BJ (cell line): ENCODE data around the gene C16orf86. TPM values are rescaled to one million over a fixed set of nuclear protein-coding genes. Genes with fewer than 3 reads are reported as not detected.
A peak's percentile ranks its signal among the peaks of the same experiment; 100 is the strongest.

Experiments
- CTCF ChIA-PET: fragments of 350-600 bp; formaldehyde crosslinking; extraction: SDS; loops from one replicate; lab custom pipeline; 2021; ENCODE audit warnings: antibody characterized with exemption, inconsistent platforms; lab: Yijun Ruan, JAX
- POLR2A ChIA-PET: fragments of 300-600 bp; sonication (Branson Sonifier 250); formaldehyde crosslinking; extraction: SDS; loops from one replicate; lab custom pipeline; 2021; ENCODE audit warnings: antibody characterized with exemption; lab: Charles Lee
- DNase-seq: peaks from one replicate; pipeline ENCODE4 v3.0.0-alpha.2; 2011; ENCODE audit warnings: low read depth
- H3K27me3 ChIP-seq: 2 replicates; pipeline ENCODE4 v1.6.0; 2011; ENCODE audit warnings: low read length; ENCODE audit not compliant: control insufficient read depth, insufficient read depth
- H3K36me3 ChIP-seq: 2 replicates; pipeline ENCODE4 v1.5.1; 2011; ENCODE audit warnings: low read length; ENCODE audit not compliant: control insufficient read depth, insufficient read depth
- H3K4me3 ChIP-seq: 2 replicates; pipeline ENCODE4 v1.5.1; 2011; ENCODE audit warnings: low read depth, mild to moderate bottlenecking, control low read depth, low read length
- CTCF ChIP-seq: IDR thresholded peaks from 2 replicates; pipeline ENCODE4 v1.5.1; 2011; ENCODE audit warnings: low read depth, mild to moderate bottlenecking, control low read depth, inconsistent platforms, low read length, moderate library complexity; ENCODE audit not compliant: insufficient read depth
- polyA plus RNA-seq: library from polyadenylated mRNA; depleted of rRNA; stranded (reverse); fragments of >200 nt; gene quantifications from 2 replicates; pipeline ENCODE4 v1.2.3, GENCODE V29; 2011

The C16orf86 gene
- polyA plus RNA-seq, 1 experiment: 1.5 TPM

GRCh38 chr16:67666032-67666551 lies 522 bp upstream of the C16orf86 start:
- 0 out of 2 replicates have a peak, but pooled peaks have one; percentile 3 for TF ChIP-seq CTCF
- Histone ChIP-seq H3K36me3 (peaks cover 8% of the 10 kb centered on the region), H3K27me3 (no peaks in the 10 kb centered on the region), H3K4me3 (peak overlapping the region; percentile 66)
- no peak for DNase-seq
- CTCF ChIA-PET: interaction anchor here (0.6 to 12.1 kb wide), 15 partner anchors 9 to 185 kb away, joined by 3 to 208 read pairs (median 7); partner anchors contain the start of genes ATP6V0D1, CTCF, RANBP10 and TSNAXIP1
- POLR2A ChIA-PET: interaction anchor here (0.8 kb wide), 1 partner anchor 210 kb away, joined by 3 read pairs; no protein-coding TSS in a partner anchor

- H3K4me3 ChIP-seq: 0 out of 2 replicates have a peak overlapping the region, but pooled peaks have one; percentile 66
- no peaks in the 10 kb centered on the region for H3K27me3 ChIP-seq
- DNase-seq: no peak
- POLR2A ChIA-PET: interaction anchor here (1.3 kb wide), 1 partner anchor 146 kb away, joined by 6 read pairs; no protein-coding TSS in a partner anchor
- CTCF ChIA-PET: interaction anchor here (0.7 to 12.1 kb wide), 38 partner anchors 9 to 262 kb away, joined by 3 to 208 read pairs (median 5); partner anchors contain the start of genes ATP6V0D1, CARMIL2, CTCF and NRN1L
- H3K36me3 ChIP-seq: peaks cover 8% of the 10 kb centered on the region
- no peak for TF ChIP-seq CTCF
These were observed 821 bp downstream of the C16orf86 start for GRCh38 chr16:67667453-67667816.

- Histone ChIP-seq H3K4me3 (no peak overlapping the region), H3K36me3 (peaks cover 6% of the 10 kb centered on the region), H3K27me3 (no peaks in the 10 kb centered on the region)
- peak; percentile 96 for TF ChIP-seq CTCF
- CTCF ChIA-PET: interaction anchor here (0.7 to 12.1 kb wide), 42 partner anchors 9 to 261 kb away, joined by 3 to 208 read pairs (median 5); partner anchors contain the start of genes ATP6V0D1, CARMIL2, CTCF and NRN1L
- POLR2A ChIA-PET: interaction anchor here (1.3 kb wide), 1 partner anchor 147 kb away, joined by 6 read pairs; no protein-coding TSS in a partner anchor
- DNase-seq: peak; percentile 59
These were observed 1.3 kb downstream of the C16orf86 start for GRCh38 chr16:67667817-67668494.

GRCh38 chr16:67668495-67669157 lies 2.0 kb downstream of the C16orf86 start:
- no peak for DNase-seq
- no peak overlapping the region for H3K4me3 ChIP-seq
- no peaks in the 10 kb centered on the region for H3K27me3 ChIP-seq
- peak; percentile 34 for TF ChIP-seq CTCF
- CTCF ChIA-PET: interaction anchor here (0.7 to 12.1 kb wide), 29 partner anchors 8 to 260 kb away, joined by 3 to 208 read pairs (median 6); partner anchors contain the start of genes ATP6V0D1, CTCF, GFOD2 and RANBP10
- no peaks in the 10 kb centered on the region; the same call in none of the 2 replicates for H3K36me3 ChIP-seq
- POLR2A ChIA-PET: no interaction called here
